Stimulated activated CD8-positive, alpha-beta memory T cell treated with anti-CD3 and anti-CD28 coated beads, Interleukin-4, amount 100 ng/mL, for 1 hour (primary cell): ENCODE data around the gene AGXT2.
"Not testable (repeated sequence)": the region's sequence is repeated elsewhere in the genome, so short reads cannot be mapped to it uniquely, and the experiment has no call there.

ENCODE experiments used
- DNase-seq, 2 donors: peaks; one replicate each; pipeline ENCODE4 v3.0.0-alpha.2; 2020; ENCODE audit warnings: low read depth in 2 of 2, low spot score in 1 of 2

AGXT2 gene

DNA sequence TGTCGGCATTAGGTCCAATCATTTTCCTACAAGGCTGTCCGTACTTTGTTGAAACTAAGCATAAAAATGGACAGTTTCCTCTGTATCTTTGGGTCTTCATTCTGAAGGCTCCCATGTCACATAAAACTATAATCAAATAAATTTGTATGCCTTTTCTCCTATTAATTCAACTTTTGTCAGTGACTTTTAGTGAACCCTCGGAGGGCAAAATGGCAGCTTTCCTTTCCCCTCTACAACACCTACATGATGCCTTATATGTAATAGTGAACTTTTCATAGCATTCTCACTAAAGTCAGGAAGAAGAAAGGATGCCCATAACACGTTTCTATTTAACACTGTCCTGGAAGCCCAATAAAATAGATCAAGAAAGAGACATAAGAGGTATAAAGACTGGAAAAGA lies 5.1 kb upstream of the AGXT2 start:
- no peak for DNase-seq

DNA sequence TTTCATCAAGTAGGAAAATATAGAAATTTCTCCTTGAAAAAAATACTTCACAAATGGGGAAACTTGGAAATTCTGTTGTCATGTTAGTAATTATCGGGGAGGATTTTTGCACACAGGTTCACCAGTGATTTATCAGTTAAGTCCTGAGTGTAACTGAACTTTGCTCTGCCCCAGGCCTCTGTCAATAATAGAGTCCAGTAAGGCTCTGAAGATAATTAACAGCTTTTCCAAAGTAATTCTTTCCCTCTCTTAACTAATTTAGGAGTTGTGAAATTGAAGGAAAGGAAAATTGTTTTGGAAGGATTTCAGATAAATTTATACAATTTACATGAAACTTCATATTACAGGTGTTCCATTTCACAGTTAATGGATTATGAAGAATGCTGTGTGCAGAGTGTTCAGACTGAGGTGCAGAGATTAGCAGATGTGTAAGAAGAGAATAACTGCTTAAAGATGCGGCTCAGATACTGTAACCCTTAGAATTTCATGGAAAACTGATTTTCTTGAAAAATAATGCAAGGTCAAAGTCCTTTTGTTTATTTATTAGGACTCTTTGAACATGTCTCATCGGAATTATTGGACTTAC lies 2.9 kb upstream of the AGXT2 start:
- no peak for DNase-seq

DNA sequence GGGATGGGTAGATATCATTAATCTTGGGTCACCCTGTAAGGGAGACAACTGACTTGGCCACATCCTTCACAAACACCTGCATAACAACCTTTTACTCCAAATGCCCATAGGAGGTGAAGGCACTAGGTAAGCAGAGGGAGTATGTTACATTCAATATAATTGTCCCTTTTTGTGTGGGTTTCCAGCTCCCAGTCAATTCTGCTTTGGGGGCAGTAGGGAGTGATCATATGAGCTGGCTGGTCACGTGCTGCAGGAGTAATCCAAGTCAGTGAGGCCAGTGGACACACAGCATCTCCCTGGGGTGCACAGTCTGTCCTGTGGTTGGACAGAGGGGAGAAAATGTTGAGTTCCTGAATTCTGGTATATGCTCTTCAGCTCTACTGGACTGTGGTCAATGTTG lies 1.2 kb upstream of the AGXT2 start:
- DNase-seq = no peak

DNA sequence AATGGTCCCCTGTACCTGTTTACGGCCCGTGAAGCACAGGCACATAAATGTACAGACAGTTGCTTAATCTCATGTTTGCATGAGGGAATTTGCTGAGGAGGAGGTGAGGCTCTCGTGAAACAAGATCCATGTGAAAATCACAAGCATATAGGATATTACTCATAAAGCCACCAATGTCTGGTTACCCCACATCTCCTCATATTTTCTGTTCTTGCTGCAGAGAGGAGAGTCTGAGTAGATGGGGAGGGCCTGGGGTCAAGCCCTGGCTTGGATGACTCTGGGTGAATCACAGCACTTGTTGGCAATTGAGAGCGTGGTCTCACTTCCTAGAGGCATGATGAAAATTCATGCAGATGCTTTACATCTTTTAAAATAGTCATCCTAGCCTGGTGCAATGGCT lies 975 bp downstream of the AGXT2 start:
- DNase-seq = no peak

DNA sequence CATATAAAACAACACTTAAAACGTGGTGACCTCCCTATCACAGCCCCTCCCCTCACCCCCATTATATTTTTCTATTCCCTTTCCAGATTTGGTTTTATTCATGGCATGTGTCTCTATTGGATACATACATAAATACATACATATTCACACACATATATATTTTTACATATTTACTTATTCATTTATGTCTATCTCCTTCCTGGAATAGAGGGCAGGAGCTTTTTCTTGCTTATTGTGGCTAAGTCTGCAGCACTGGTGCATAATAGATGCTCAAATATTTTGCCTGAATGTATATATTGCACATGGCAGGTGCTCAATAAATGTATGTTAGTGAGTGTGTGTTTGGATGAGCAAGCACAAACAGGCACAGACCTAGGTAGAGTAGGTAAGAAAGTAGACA lies 2.5 kb downstream of the AGXT2 start:
- no peak for DNase-seq

DNA sequence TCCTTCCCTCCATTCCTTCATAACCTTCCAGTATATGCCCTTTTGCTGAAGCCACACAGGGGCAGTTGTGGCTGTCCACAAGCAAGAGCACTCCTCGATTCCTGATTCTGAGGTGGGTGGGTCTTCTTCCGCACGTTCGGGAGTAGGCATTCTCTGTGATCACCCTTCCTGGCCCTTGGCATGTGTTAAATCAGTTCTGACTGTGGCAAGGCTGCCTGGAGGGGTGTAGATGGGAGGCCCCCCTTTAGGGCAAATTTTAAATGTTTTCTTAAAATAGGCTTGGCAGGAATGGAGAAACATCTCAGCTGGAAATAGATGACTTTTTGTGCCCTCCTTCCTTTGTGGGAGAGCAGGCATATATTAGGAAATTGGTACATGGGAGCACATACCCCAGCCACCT lies 3.1 kb downstream of the AGXT2 start:
- DNase-seq = no peak

DNA sequence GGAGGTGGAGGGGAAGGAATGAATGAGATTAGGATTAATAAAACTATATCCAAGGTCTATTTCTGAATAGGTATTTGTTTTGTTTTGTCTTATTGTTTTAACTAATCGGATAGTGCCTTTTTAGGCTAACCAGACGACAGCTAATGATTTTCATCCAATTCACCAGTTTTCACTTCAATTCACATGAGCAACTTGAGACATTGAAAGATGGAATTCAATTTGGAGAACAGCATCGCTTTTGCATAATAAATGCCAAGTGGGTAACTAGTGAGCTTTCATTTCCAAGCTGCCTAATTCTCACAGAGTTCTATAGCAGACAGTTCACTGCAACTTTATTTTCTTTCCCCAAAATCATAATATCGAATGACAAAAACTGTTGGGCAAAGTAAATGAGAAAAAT lies 5.0 kb downstream of the AGXT2 start:
- no peak for DNase-seq

DNA sequence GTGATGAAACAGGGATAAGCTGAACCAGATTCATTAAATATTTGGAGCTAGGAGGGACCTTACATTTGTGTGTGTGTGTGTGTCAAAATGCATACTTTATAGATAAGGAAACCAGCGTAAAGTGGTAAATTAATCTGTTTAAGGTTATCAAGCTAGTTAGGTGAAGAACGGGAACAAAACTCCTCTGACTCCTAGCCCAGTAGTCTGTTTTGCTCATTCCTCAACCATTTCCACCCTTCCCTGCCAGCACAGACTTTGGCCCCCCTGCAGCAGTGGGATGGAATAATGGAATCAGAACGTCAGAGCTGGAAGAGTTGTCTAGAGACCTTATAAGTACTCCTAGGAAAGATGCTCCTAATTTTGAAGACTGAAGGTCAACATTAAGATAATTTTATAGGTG lies 6.5 kb downstream of the AGXT2 start:
- no peak for DNase-seq

DNA sequence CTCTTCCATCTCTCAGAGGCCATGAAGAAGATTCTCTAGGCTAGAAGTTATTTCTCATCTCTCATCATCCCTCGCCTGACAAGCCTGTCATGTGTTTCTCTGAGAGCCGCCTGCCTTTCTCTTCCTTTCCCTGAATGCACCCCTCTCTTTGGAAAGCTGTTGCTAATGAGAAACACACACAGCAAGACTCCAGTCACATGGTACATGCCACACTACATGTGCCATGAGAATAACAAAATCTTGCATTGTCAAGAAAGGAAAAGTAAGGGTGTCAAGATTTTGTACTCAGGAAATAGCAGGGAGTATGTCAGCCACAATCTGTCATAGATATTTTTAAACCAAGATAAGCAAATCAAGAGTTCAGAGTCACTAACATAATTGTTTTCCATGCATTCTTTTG lies 8.9 kb downstream of the AGXT2 start:
- no peak for DNase-seq

DNA sequence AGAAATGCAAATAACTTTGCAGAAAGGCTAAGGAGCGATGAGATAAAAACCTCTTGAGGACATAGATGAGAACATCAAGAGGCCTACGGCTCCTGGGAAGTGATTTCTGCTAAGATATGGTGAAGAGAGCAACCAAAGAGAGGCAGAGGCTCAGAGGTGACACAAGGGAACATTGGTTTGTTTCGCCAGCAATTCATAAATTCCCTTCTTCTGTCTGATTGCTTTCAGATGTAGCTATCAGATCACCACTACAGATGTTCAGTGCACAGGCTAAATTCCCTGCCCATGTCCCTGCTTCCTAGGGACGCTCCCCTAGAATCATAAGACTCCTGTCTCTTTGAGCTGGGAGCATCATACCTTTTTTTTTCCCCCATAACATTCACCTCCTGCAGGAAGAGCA lies 11.2 kb downstream of the AGXT2 start:
- DNase-seq = no peak

DNA sequence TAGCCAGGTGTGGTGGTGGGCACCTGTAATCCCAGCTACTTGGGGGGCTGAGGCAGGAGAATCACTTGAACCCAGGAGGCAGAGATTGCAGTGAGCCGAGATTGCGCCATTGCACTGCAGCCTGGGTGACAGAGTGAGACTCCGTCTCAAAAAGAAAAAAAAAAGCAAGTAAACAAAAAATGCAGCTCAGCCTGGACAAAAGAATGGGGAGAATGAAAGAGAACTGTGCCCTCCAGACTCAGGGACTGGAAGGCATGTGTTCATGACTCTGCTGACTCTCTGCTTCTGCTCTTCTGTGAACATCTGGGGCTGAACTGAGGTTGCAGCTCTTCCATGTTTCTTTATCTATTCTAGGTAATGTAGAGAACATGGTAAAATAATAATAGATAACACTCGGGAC lies 11.8 kb downstream of the AGXT2 start:
- DNase-seq = not testable (repeated sequence)

DNA sequence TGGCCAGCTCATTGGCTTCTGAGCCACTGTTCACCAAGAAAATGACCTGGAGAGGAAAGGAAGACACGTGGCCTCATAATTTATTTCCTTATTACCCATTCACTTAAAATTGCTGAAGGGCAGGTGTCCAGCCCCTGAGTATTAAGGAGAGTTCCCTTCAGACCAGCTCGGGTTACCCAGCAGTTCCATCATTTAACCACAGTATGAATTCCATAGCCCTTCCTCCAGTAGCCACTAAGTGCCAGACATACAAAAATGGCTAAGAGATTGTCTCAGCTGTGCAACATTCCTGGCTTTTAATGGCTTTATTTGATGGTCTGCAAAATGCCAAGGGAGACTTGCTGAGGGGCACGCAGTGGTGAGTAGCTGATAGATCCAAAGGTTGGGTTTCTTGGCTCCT lies 12.5 kb downstream of the AGXT2 start:
- no peak for DNase-seq

DNA sequence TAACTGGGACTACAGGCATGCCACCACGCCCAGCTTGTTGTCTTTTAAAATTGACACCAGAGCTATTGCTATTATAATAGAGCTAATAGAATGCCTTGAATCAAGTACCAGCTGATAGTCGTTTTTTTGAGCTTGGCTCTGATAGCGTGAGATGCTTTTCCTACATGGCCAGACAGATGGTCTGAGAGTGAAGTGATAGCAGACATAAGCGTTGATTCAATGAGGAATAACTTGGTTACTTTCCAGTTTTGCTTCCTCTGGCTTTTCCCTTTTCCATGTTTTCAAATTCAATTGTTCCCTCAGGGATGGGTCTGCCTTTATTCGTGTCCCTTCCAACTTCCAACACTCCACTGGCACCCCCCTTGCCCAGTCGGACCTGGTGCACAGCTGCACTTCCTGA lies 15.4 kb downstream of the AGXT2 start:
- DNase-seq = no peak

DNA sequence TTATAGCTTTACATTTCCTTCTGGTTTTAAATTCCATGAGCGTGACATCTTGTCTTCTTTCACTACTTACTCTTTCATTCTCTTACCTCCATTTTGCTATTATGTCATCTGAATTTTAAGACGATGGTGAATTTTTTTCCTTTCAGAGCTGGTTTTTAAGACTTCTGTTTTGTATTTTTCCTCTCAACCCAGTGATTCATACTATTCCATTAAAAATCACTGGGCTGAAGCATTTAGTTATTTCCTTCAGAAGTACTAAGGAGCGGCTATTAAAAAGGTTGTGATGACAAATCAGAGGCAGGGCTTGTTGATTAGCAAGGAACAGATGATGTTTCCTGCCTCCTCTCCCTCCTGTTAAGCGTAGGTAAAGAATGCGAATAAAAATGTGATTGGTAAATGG lies 16.5 kb downstream of the AGXT2 start:
- no peak for DNase-seq

DNA sequence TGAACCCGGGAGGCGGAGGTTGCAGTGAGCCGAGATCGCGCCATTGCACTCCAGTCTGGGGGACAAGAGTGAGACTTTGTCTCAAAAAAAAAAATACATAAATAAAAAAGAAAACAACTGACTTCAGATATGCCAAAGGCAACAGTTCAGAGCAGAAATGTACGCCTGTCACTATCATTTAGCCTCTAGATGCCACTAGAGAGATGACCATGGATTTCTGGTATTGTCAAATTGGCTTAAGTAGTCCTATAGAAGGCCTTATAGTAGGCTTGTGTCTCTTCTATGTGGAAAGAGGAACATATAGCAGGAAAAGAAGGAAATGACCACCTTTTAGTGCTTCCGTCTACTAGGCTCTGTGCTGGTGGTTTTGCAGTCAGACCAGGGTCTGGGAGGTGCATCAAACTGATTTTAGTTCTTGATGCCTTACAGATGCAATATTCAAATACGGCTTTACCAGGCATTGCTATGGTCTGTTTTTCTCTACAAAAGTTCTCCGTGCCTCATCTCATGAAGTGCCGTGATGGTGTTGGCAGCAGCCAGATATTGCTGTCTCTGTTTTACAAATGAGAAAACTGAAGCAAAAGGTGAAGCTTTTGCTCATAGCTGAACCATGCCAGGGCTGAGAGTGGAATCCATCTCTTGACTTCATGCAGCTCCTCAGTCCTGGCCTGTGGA lies 17.2 kb downstream of the AGXT2 start:
- no peak for DNase-seq

DNA sequence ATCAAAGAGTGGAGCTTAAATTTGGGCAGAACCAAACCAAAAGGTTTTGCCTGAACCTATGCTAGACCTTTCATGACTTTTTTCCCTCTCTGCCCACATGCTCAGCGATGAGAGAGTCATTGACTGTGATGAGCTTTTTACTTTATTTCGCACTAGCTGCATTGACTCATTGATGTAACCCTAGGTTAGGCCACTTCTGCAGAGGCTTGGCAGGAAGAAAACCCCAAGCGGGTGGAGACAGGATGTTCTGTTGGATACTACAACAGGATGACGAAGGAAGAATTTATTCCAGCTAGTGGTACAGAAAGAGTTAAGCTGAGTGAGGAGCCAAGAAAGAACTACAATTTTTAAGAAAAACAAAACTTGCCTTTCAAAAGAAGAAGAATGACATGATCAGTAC lies 18.4 kb downstream of the AGXT2 start:
- DNase-seq = no peak

DNA sequence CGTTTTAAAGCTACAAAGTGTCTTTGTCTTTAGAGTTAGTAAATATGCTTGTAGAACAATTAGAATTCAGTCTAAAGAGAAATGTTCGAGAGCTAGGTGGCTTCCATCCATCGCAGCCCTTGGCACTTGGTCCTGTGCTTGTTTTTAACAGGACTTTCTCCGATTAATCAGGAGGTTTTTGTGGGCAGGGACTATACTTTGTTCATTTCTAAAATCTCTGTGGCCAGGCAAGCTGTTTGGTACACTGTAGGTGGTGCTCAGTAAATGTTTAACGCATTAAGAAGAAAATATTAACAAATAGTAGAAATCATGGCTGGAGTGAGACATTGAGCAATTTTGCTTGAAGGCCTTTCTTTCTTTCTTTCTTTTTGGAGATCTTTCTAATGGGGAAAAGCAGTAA lies 20.8 kb downstream of the AGXT2 start:
- DNase-seq = no peak

DNA sequence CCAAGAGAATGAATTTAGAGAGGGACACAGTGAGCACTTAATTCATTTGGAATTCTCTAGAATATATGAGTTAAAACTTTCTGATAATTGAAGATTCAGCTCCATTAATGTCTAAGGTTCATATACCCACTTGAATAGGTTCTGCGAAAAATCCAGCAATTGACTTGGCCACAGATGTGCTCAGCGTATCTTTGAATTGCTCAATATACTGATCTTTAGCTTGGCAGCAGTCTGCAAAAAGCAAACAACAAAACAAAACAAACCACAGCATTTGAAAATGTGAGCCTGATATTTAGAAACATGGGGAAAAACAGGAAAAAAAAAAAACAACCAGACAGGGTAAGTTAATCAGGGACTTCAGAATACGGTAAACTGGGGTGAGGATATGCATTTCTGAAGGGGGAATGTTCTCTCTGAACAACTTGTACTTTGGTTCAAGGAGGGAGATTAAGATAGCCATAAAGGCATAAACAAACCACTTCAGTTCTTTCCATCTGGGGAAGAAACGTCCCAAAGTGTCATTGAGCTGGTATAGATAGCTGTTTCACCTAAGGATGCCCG lies 21.4 kb downstream of the AGXT2 start:
- no peak for DNase-seq

DNA sequence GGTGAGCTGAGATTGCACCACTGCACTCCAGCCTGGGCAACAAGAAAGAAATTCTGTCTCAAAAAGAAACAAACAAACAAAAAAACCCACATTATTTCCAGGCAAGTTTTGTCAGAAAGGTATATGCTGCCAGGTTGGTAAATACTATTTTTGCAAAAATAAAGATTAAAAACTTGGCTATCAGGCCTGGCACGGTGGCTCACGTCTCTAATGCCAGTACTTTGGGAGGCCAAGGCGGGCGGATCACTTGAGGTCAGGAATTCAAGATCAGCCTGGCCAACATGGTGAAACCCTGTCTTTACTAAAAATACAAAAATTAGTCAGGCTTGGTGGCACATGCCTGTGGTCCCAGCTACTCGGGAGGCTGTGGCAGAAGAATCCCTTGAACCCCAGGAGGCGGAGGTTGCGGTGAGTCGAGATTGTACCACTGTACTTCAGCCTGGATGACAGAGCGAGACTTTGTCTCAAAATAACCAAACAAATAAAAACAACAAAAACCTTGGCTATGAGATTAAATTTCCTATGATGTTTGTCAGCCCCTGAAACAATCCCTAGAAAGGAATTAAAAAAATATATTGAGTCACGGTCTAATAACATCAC lies 22.7 kb downstream of the AGXT2 start:
- no peak for DNase-seq

DNA sequence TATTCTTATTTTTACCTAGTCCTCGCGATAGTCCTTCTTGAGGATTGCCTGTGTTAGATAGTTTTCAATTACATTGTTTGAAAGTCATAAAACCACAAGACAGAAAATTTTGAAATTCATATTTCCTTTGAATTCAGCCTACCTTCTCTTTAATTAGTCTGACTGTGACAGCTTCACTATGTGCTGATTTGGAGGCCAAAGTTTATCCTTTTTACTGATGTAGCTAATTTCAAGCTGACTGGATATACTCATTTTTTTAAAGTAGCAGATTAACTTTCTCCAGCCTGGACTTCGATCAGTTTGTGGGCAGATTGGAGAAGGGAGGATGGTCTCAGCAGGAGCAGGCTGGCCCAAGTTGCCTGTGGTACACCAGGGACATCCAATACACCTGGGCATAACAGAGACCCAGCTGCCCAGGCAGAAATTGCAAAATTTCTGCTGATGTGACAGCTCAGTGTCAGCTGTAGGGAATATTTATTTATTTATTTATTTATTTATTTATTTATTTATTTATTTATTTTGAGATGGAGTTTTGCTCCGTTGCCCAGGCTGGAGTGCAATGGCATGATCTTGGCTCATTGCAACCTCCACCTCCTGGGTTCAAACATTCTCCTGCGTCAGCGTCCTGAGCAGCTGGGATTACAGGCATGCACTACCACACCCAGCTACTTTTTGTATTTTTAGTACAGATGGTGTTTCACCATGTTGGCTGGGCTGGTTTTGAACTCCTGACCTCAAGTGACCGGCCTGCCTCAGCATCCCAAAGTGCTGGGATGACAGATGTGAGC lies 24.2 kb downstream of the AGXT2 start:
- DNase-seq = no peak

DNA sequence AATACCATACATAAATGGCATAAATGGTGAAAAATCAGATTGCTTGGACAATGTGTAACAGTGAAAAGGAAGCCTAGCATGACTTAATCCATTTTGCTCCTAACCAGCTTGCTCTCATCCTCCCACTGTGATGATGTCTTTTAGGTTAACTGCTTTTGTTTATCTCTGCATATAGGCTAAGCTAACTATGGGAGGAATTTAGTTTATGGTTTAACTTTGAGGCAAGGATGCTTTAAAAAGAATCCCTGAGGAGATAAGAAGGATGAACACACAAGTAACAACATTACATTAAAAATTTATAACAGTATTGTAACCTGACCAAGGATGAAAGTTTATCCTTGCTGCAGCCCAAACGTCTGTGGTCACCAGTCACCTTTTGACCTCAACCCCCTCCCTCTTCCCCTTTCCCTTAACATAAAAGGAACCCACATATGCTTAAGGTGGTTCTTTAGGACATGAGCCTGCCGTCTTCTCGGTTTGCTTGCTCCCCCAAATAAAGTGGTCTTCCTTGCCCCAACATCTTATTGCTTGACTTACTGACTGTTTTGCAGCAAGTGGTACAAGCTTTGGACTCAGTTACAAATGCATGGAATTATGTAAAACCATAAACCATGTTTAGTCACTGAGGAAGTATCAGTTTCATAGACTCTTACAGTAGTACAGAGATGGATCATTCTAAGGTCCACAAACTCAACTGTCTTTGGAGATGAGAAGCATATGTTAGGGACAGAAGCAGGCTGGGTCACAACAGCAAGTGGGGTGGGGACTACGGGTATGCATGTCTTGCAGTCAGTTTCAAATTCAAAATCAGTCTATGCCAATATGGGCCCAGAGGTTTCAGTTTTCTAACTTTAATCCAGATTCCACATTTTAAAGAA lies 31.3 kb downstream of the AGXT2 start:
- DNase-seq = no peak
